H1 (cell line): ENCODE measurements around the gene C1QTNF4.

Experiments used
- CREB1 ChIP-seq: IDR thresholded peaks from 2 replicates; pipeline ENCODE4 v1.6.1; 2012; ENCODE audit warnings: inconsistent platforms
- CTCF ChIP-seq, 3 experiments: IDR thresholded peaks; 1 replicate in 2 of 3; 2 replicates in 1 of 3; pipeline versions ENCODE4 v1.5.1 to v1.6.1; 2011; ENCODE audit warnings: low read length in 3 of 3, mild to moderate bottlenecking in 3 of 3, inconsistent platforms in 2 of 3, low read depth in 1 of 3, moderate library complexity in 1 of 3; ENCODE audit not compliant: insufficient read depth in 1 of 3; ENCODE audit errors: control extremely low read depth in 1 of 3
- EGR1 ChIP-seq: IDR thresholded peaks from 2 replicates; pipeline ENCODE4 v1.6.1; 2011; ENCODE audit warnings: low read depth, low read length, borderline replicate concordance
- EP300 ChIP-seq, 2 experiments: IDR thresholded peaks; 1 replicate in 1 of 2; 2 replicates in 1 of 2; pipeline ENCODE4 v1.6.1; 2011 to 2012; ENCODE audit warnings: low read depth in 2 of 2, low read length in 2 of 2, mild to moderate bottlenecking in 2 of 2, borderline replicate concordance in 1 of 2, inconsistent platforms in 1 of 2, moderate library complexity in 1 of 2
- EZH2 ChIP-seq: fragments of 200-600 bp; sonication (generic); IDR thresholded peaks from 2 replicates; pipeline ENCODE4 v1.7.1; 2012; ENCODE audit warnings: low read depth, mild to moderate bottlenecking, moderate library complexity, low read length, inconsistent platforms; ENCODE audit not compliant: severe bottlenecking
- MAFK ChIP-seq: IDR thresholded peaks from 2 replicates; pipeline ENCODE4 v1.6.1; 2012; ENCODE audit warnings: low read depth, mild to moderate bottlenecking, improper control_type of control experiment, low read length
- POLR2A ChIP-seq, 2 experiments: IDR thresholded peaks; 1 replicate in 1 of 2; 2 replicates in 1 of 2; pipeline ENCODE4 v1.6.1; 2011; ENCODE audit warnings: low read depth in 2 of 2, low read length in 2 of 2, mild to moderate bottlenecking in 2 of 2; ENCODE audit errors: control extremely low read depth in 1 of 2
- POLR2AphosphoS5 ChIP-seq: IDR thresholded peaks from 2 replicates; pipeline ENCODE4 v1.6.1; 2011; ENCODE audit warnings: low read depth, low read length
- RAD21 ChIP-seq, 2 experiments: IDR thresholded peaks in 1 of 2; conservative IDR thresholded peaks in 1 of 2; 2 replicates each; pipeline ENCODE4 v1.6.1; 2011; ENCODE audit warnings: low read depth in 2 of 2, low read length in 2 of 2, improper control_type of control experiment in 1 of 2, inconsistent platforms in 1 of 2, mild to moderate bottlenecking in 1 of 2, moderate library complexity in 1 of 2
- SP2 ChIP-seq: IDR thresholded peaks from 2 replicates; pipeline ENCODE4 v1.6.1; 2012; ENCODE audit warnings: mild to moderate bottlenecking, low read length, inconsistent platforms
- TAF1 ChIP-seq: IDR thresholded peaks from 2 replicates; pipeline ENCODE4 v1.6.1; 2011; ENCODE audit warnings: mild to moderate bottlenecking, low read depth, low read length
- ZNF274 ChIP-seq: IDR thresholded peaks from 2 replicates; pipeline ENCODE4 v1.7.0; 2012; ENCODE audit warnings: low read length, borderline replicate concordance; ENCODE audit errors: extremely low read depth
- TF ChIP-seq, protein P1 (sequence below): IDR thresholded peaks from 2 replicates; pipeline ENCODE4 v1.6.1; 2011; ENCODE audit warnings: low read depth, mild to moderate bottlenecking, low read length; ENCODE audit not compliant: insufficient read depth

DNA sequence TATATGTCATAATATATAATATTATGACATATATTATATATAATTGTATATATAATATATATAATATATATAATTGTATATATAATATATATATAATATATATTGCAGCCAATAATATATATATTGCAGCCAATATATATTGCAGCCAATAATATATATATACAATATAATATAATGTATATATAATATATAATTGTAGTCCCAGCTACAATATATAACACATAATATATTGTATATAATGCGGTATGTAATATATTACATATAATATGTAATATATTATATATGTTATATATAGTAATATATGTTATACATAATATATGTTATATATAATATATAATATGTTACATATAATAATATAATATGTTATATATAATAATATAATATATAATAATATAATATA lies 35.5 kb downstream of the C1QTNF4 start:
- TF ChIP-seq EGR1 (no peak), EP300 (IDR thresholded peaks at IDR 0.05; ENCODE audit: borderline replicate concordance in 1 of 2, low read depth in 2 of 2, low read length in 2 of 2) (no peak), POLR2AphosphoS5 (no peak), CTCF (IDR thresholded peaks at IDR 0.05; ENCODE audit: control extremely low read depth in 1 of 3, insufficient read depth in 1 of 3, low read depth in 1 of 3, low read length in 3 of 3) (no peak), SP2 (no peak), POLR2A (IDR thresholded peaks at IDR 0.05; ENCODE audit: control extremely low read depth in 1 of 2, low read depth in 2 of 2, low read length in 2 of 2) (no peak), TAF1 (no peak), ZNF274 (no peak), EZH2 (no peak), RAD21 (IDR thresholded peaks at IDR 0.05 in 1 of 2, conservative IDR thresholded peaks at IDR 0.05 in 1 of 2; ENCODE audit: low read depth in 2 of 2, low read length in 2 of 2) (no peak), MAFK (no peak), CREB1 (no peak)
- TF ChIP-seq, protein P1, sequence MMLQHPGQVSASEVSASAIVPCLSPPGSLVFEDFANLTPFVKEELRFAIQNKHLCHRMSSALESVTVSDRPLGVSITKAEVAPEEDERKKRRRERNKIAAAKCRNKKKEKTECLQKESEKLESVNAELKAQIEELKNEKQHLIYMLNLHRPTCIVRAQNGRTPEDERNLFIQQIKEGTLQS = no peak
